Omental fat pad (tissue), 4 donors: ENCODE results near the gene MMP20. TPM values are rescaled to one million over a fixed set of nuclear protein-coding genes. Genes with fewer than 3 reads are reported as not detected.

Experiments used
- ATAC-seq: fragments of 150-250 bp; one replicate; pipeline ENCODE4 v1.9.1; 2016; ENCODE audit warnings: mild to moderate bottlenecking, moderate library complexity; ENCODE audit not compliant: low FRiP score
- DNase-seq: peaks from one replicate; pipeline ENCODE4 v3.0.0-alpha.2; 2019; ENCODE audit warnings: low spot score
- total RNA-seq, 4 donors: library from RNA; depleted of rRNA; stranded (reverse); fragments of >200 nt; gene quantifications; one replicate each; pipeline ENCODE4 v1.1.0, GENCODE V29; 2016
- TF ChIP-seq, protein P1 (sequence below), 3 donors: fragments of 450-650 bp; IDR thresholded peaks; one replicate each; pipeline ENCODE4 v1.5.1; 2016 to 2017; ENCODE audit warnings: antibody characterized with exemption in 3 of 3, mild to moderate bottlenecking in 3 of 3, moderate library complexity in 2 of 3

Gene MMP20
- total RNA-seq, 4 donors from 2014 or later, result not detected

DNA sequence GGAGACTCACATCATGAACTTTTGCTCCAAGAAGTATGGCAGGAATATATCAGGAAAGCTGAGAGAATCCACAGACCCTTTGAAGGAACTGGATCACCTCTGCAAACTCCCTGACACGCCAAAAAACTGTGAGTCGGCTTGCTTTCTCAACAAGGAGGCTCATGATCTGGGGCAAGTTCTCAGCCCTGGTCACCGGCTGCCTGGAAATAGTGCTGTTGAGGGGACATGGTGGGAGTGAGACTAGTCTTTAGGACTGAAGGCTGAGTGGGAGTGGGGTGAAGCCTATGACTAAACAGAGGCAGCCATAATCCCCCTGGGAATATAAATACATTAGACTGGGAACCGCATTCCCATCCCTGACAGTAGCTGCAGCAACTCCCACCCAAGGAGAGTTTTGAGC is 86.2 kb downstream of the MMP20 start:
- ATAC-seq (no peak), DNase-seq (no peak)
- TF ChIP-seq, protein P1, sequence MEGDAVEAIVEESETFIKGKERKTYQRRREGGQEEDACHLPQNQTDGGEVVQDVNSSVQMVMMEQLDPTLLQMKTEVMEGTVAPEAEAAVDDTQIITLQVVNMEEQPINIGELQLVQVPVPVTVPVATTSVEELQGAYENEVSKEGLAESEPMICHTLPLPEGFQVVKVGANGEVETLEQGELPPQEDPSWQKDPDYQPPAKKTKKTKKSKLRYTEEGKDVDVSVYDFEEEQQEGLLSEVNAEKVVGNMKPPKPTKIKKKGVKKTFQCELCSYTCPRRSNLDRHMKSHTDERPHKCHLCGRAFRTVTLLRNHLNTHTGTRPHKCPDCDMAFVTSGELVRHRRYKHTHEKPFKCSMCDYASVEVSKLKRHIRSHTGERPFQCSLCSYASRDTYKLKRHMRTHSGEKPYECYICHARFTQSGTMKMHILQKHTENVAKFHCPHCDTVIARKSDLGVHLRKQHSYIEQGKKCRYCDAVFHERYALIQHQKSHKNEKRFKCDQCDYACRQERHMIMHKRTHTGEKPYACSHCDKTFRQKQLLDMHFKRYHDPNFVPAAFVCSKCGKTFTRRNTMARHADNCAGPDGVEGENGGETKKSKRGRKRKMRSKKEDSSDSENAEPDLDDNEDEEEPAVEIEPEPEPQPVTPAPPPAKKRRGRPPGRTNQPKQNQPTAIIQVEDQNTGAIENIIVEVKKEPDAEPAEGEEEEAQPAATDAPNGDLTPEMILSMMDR (IDR thresholded peaks at IDR 0.05), result no peak

DNA sequence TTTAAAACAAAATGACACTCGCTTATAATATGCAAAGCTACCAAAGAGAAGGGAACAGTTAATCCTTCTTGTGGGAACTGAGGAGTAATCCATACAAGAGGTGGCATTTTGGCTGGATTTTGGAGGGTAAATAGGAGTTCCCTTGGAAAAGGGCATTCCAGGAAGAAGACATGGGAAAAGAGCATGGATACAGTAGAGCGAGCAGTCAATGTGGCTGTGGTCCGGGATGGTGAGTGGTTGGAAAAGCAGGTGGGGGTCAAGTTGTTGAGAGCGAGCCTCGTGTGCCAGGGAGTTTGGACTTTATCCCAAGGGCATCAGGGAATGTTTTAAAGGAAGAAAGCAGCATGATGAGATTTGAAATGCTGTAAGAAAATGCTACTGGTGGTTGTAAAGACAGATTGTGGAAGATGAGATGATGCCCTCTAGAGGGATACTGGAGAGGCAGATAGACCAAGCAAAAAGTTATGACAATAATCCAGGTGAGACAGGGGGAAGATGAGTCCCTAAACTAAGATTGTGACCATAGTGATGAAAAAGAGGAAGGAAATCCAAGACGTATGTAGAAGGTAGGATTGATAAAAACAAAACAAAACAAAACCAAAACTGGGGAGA is 90.8 kb downstream of the MMP20 start:
- ATAC-seq (no peak), DNase-seq (no peak)
- TF ChIP-seq, protein P1 (IDR thresholded peaks at IDR 0.05), result no peak

DNA sequence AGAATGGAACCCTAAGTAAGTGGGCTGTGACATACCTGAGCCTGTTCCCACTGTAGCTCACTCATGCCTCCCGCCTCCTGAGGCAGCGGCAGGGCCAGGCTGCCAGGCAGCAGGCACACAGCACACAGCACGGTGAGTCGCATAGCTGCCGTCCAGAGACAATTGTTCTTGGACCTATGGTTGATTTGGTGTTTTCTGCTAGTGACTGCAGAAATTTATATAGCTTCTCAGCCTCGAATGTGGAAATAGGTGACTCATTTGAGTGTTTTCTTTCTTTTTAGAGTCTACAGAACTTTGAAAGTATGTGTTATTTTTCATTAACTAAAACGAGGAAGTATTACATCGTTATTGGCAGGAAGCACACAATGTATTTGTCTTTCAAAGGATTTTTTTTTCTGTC is 94.6 kb downstream of the MMP20 start, which contains the start of gene MMP7:
Gene MMP7 (minus strand): TSS at position 190 of the 400 bp plus-strand sequence. CDS start 47 bp downstream, at position 143.
- TF ChIP-seq, protein P1 (IDR thresholded peaks at IDR 0.05), result no peak
- ATAC-seq (no peak), DNase-seq (no peak)

GRCh38 chr11:102528618-102529017 is 96.5 kb downstream of the MMP20 start:
- TF ChIP-seq, protein P1 (IDR thresholded peaks at IDR 0.05), result no peak
- DNase-seq, result no peak
- no peak for ATAC-seq

DNA sequence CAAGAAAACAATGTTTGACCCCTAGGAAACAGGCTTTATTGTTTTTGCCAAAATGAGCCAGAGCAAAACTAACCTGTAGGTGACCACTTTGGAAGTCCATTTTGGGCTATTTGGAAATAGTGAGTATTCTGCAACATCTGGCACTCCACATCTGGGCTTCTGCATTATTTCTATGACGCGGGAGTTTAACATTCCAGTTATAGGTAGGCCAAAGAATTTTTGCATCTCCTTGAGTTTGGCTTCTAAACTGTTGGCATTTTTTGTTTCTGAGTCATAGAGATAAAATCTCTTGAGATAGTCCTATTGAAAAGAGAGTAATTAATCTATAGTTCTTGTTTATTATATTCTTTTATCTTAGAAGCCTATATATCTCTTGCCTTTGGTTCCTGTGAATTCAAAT is 97.4 kb downstream of the MMP20 start:
- TF ChIP-seq, protein P1 (IDR thresholded peaks at IDR 0.05), result no peak
- DNase-seq (no peak), ATAC-seq (no peak)

DNA sequence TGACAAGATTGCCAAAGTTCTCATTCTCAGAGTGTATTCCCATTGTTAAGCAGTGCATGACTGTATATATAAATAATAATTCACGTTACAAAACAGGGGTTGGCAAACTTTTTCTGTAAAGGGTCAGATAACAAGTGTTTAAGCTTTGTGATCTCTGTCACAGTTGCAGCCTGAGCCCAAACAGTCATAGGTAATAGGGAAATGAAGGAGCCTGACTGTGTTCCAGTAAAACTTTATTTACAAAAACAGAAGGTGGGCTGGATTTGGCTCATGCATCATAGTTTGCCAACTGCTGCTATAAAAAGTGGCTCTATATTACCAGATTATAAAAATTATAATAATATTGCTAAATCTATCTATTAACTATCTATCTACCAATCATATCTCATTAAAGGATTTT is 98.1 kb downstream of the MMP20 start:
- DNase-seq, result no peak
- TF ChIP-seq, protein P1 (IDR thresholded peaks at IDR 0.05), result no peak
- ATAC-seq, result no peak

Other genes with a start within 250 kb of the MMP20 start
- gene TMEM123, start 172.6 kb downstream of the MMP20 start, total RNA-seq, result 100 to 1,000 TPM in 2 of 4 donors, 10 to 100 TPM in 2; 81.8 to 109 (median 98.8) TPM
- gene MMP7, start 94.6 kb downstream of the MMP20 start, total RNA-seq, result 10 to 100 TPM in 1 of 4 donors, 1 to 10 TPM in 1, not detected in 2; 2.1 to 34.2 TPM
- not detected for gene MMP27, start 80.4 kb upstream of the MMP20 start, total RNA-seq
- gene MMP8, start 99.6 kb upstream of the MMP20 start, total RNA-seq, result 1 to 10 TPM in 3 of 4 donors, under 1 TPM in 1; 0.19 to 3.2 (median 1.1) TPM
- not detected for gene MMP10, start 155.3 kb upstream of the MMP20 start, total RNA-seq
- gene MMP1, start 172.8 kb upstream of the MMP20 start, total RNA-seq, result not detected
- not detected for gene MMP3, start 218.3 kb upstream of the MMP20 start, total RNA-seq
- 10 to 100 TPM in 1 of 4 donors, not detected in 3; 18.0 TPM for gene MMP12, start 249.7 kb upstream of the MMP20 start, total RNA-seq